ENCODE data around the gene PPFIBP1. TPM values are rescaled to one million over a fixed set of nuclear protein-coding genes. Genes with fewer than 3 reads are reported as not detected.

PPFIBP1 gene
- total and polyA plus RNA-seq, 2 donors (not counting 1 experiment from before 2014, with no cell fraction given): 3.3 to 15.0 TPM

- no peak overlapping the region for H3K4me3 ChIP-seq (ENCODE audit: control extremely low read depth in 1 of 5, extremely low read depth in 1 of 5, insufficient read depth in 1 of 5, low read depth in 2 of 5, low read length in 4 of 5)
- H3K79me2 ChIP-seq (ENCODE audit: control insufficient read depth, insufficient read depth, low read length): no peaks in the 10 kb centered on the region
- Mint-ChIP-seq H3K4me1 (no peaks in the 10 kb centered on the region), H3K4me3 (no peak overlapping the region), H3K27ac (no peak overlapping the region), H3K27me3 (no peaks in the 10 kb centered on the region), H3K9me3 (ENCODE audit: insufficient read depth) (no peaks in the 10 kb centered on the region)
- H3K4me1 ChIP-seq (ENCODE audit: control insufficient read depth in 2 of 2, insufficient read depth in 2 of 2, low read length in 2 of 2): no peaks in the 10 kb centered on the region
- CTCF ChIA-PET: no interaction called here
- peaks cover 5% of the 10 kb centered on the region for H4K20me1 ChIP-seq (ENCODE audit: control insufficient read depth, insufficient read depth, low read length, poor library complexity, severe bottlenecking)
- no peak overlapping the region for H3K9ac ChIP-seq (ENCODE audit: low read length)
- H3K9me3 ChIP-seq (ENCODE audit: control extremely low read depth in 1 of 3, control insufficient read depth in 2 of 3, insufficient read depth in 1 of 3, low read length in 2 of 3): no peaks in the 10 kb centered on the region
- H2AFZ ChIP-seq (ENCODE audit: insufficient read depth, low read depth, low read length, poor library complexity, severe bottlenecking): no peak overlapping the region
- DNase-seq (no peak), ATAC-seq (ENCODE audit: low read depth) (no peak)
- no peaks in the 10 kb centered on the region for H3K27me3 ChIP-seq (replicated peaks in 1 of 4; ENCODE audit: control extremely low read depth in 1 of 4, control insufficient read depth in 3 of 4, insufficient read depth in 4 of 4, low read length in 3 of 4)
- no peak overlapping the region for H3K4me2 ChIP-seq (replicated peaks; ENCODE audit: low read depth, low read length, poor library complexity, severe bottlenecking)
- peaks cover 6 to 25% of the 10 kb centered on the region in 2 experiments for H3K36me3 ChIP-seq (replicated peaks in 1 of 2; ENCODE audit: control extremely low read depth in 1 of 2, control insufficient read depth in 1 of 2, extremely low read depth in 1 of 2, insufficient read depth in 2 of 2, low read length in 1 of 2)
- no peak overlapping the region for H3K27ac ChIP-seq (ENCODE audit: low read length in 2 of 2)
- TF ChIP-seq, protein P1, sequence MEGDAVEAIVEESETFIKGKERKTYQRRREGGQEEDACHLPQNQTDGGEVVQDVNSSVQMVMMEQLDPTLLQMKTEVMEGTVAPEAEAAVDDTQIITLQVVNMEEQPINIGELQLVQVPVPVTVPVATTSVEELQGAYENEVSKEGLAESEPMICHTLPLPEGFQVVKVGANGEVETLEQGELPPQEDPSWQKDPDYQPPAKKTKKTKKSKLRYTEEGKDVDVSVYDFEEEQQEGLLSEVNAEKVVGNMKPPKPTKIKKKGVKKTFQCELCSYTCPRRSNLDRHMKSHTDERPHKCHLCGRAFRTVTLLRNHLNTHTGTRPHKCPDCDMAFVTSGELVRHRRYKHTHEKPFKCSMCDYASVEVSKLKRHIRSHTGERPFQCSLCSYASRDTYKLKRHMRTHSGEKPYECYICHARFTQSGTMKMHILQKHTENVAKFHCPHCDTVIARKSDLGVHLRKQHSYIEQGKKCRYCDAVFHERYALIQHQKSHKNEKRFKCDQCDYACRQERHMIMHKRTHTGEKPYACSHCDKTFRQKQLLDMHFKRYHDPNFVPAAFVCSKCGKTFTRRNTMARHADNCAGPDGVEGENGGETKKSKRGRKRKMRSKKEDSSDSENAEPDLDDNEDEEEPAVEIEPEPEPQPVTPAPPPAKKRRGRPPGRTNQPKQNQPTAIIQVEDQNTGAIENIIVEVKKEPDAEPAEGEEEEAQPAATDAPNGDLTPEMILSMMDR (IDR thresholded peaks at IDR 0.05): no peak
- no peak for TF ChIP-seq EZH2 (IDR thresholded peaks at IDR 0.05; ENCODE audit: borderline replicate concordance, insufficient read depth, low read depth, low read length, poor library complexity, severe bottlenecking)
- WGBS (ENCODE audit: insufficient coverage): 100% methylated on average over 3 of the region's 4 CpGs
- intact Hi-C loops (cut with micrococcal nuclease): no loop called here
- POLR2A ChIA-PET: no interaction called here
These were observed 206.1 kb downstream of the PPFIBP1 start for GRCh38 chr12:27730097-27730588.

GRCh38 chr12:27732281-27732680 lies 208.3 kb downstream of the PPFIBP1 start:
- DNase-seq (no peak), ATAC-seq (ENCODE audit: low read depth) (no peak)
- no peaks in the 10 kb centered on the region for H3K79me2 ChIP-seq (ENCODE audit: control insufficient read depth, insufficient read depth, low read length)
- no peak overlapping the region for H3K9ac ChIP-seq (ENCODE audit: low read length)
- H3K9me3 Mint-ChIP-seq (ENCODE audit: insufficient read depth): no peaks in the 10 kb centered on the region
- H3K36me3 ChIP-seq (replicated peaks in 1 of 2; ENCODE audit: control extremely low read depth in 1 of 2, control insufficient read depth in 1 of 2, extremely low read depth in 1 of 2, insufficient read depth in 2 of 2, low read length in 1 of 2): peaks cover 11 to 24% of the 10 kb centered on the region in 2 experiments
- WGBS (ENCODE audit: insufficient coverage): no CpG with 5 or more reads among the region's 2 CpGs
- H4K20me1 ChIP-seq (ENCODE audit: control insufficient read depth, insufficient read depth, low read length, poor library complexity, severe bottlenecking): peaks cover 5% of the 10 kb centered on the region
- H3K27ac Mint-ChIP-seq: no peak overlapping the region
- no peak overlapping the region for H2AFZ ChIP-seq (ENCODE audit: insufficient read depth, low read depth, low read length, poor library complexity, severe bottlenecking)
- no peaks in the 10 kb centered on the region for H3K27me3 ChIP-seq (replicated peaks in 1 of 4; ENCODE audit: control extremely low read depth in 1 of 4, control insufficient read depth in 3 of 4, insufficient read depth in 4 of 4, low read length in 3 of 4)
- no peaks in the 10 kb centered on the region for H3K4me1 Mint-ChIP-seq
- no peak overlapping the region for H3K4me3 Mint-ChIP-seq
- POLR2A ChIA-PET: no interaction called here
- H3K4me2 ChIP-seq (replicated peaks; ENCODE audit: low read depth, low read length, poor library complexity, severe bottlenecking): no peak overlapping the region
- TF ChIP-seq, protein P1 (IDR thresholded peaks at IDR 0.05): no peak
- TF ChIP-seq EZH2 (IDR thresholded peaks at IDR 0.05; ENCODE audit: borderline replicate concordance, insufficient read depth, low read depth, low read length, poor library complexity, severe bottlenecking): no peak
- H3K9me3 ChIP-seq (ENCODE audit: control extremely low read depth in 1 of 3, control insufficient read depth in 2 of 3, insufficient read depth in 1 of 3, low read length in 2 of 3): no peaks in the 10 kb centered on the region
- H3K4me1 ChIP-seq (ENCODE audit: control insufficient read depth in 2 of 2, insufficient read depth in 2 of 2, low read length in 2 of 2): no peaks in the 10 kb centered on the region
- no peaks in the 10 kb centered on the region for H3K27me3 Mint-ChIP-seq
- CTCF ChIA-PET: interaction anchor here (0.8 to 5.4 kb wide), 5 partner anchors 89 to 213 kb away, joined by 3 to 59 read pairs (median 19); no protein-coding TSS in a partner anchor
- no peak overlapping the region for H3K27ac ChIP-seq (ENCODE audit: low read length in 2 of 2)
- intact Hi-C loops (cut with micrococcal nuclease): no loop called here
- no peak overlapping the region for H3K4me3 ChIP-seq (ENCODE audit: control extremely low read depth in 1 of 5, extremely low read depth in 1 of 5, insufficient read depth in 1 of 5, low read depth in 2 of 5, low read length in 4 of 5)
